Neural progenitor cell (in vitro differentiated cells): ENCODE data around the gene TRANK1. TPM values are rescaled to one million over a fixed set of nuclear protein-coding genes. Genes with fewer than 3 reads are reported as not detected.
A peak's percentile ranks its signal among the peaks of the same experiment; 100 is the strongest.
"Not testable (repeated sequence)": the region's sequence is repeated elsewhere in the genome, so short reads cannot be mapped to it uniquely, and the experiment has no call there.

ENCODE experiments used
- DNase-seq: peaks from one replicate; pipeline ENCODE4 v3.0.0-alpha.2; 2016; ENCODE audit warnings: low spot score
- H2AFZ ChIP-seq: fragments of 200-600 bp; sonication (generic); replicated peaks from 2 replicates; pipeline ENCODE4 v1.6.1; 2016; ENCODE audit warnings: antibody characterized with exemption
- H3F3A ChIP-seq: fragments of 200-600 bp; sonication (generic); 2 replicates; pipeline ENCODE4 v1.6.1; 2016; ENCODE audit warnings: antibody characterized with exemption, low read depth
- H3K27ac ChIP-seq: fragments of 200-600 bp; sonication (generic); 2 replicates; pipeline ENCODE4 v1.5.1; 2016; ENCODE audit warnings: mild to moderate bottlenecking
- H3K27me3 ChIP-seq: fragments of 200-600 bp; sonication (generic); 2 replicates; pipeline ENCODE4 v1.6.1; 2016; ENCODE audit warnings: mild to moderate bottlenecking, moderate library complexity
- H3K36me3 ChIP-seq: fragments of 200-600 bp; sonication (generic); 2 replicates; pipeline ENCODE4 v1.5.1; 2016
- H3K4me1 ChIP-seq: fragments of 200-600 bp; sonication (generic); 2 replicates; pipeline ENCODE4 v1.6.1; 2016; ENCODE audit warnings: mixed run types
- H3K4me2 ChIP-seq: fragments of 200-600 bp; sonication (generic); 2 replicates; pipeline ENCODE4 v1.6.1; 2016
- H3K4me3 ChIP-seq: fragments of 200-600 bp; sonication (generic); 2 replicates; pipeline ENCODE4 v1.5.1; 2016
- H3K79me2 ChIP-seq: fragments of 200-600 bp; sonication (generic); 2 replicates; pipeline ENCODE4 v1.6.1; 2016; ENCODE audit warnings: low read depth
- H3K9ac ChIP-seq: fragments of 200-600 bp; sonication (generic); 2 replicates; pipeline ENCODE4 v1.6.1; 2016
- H3K9me3 ChIP-seq: fragments of 200-600 bp; sonication (generic); 2 replicates; pipeline ENCODE4 v1.5.1; 2016; ENCODE audit warnings: low read depth
- H4K20me1 ChIP-seq: fragments of 200-600 bp; sonication (generic); 2 replicates; pipeline ENCODE4 v1.6.1; 2016; ENCODE audit warnings: low read depth
- H3K27ac Mint-ChIP-seq: 3 replicates; pipeline ENCODE4 v1.8.0; 2021; ENCODE audit warnings: mixed read lengths
- H3K27me3 Mint-ChIP-seq: 2 replicates; pipeline ENCODE4 v1.8.0; 2022; ENCODE audit warnings: low read depth, mild to moderate bottlenecking, inconsistent platforms, moderate library complexity, mixed read lengths; ENCODE audit not compliant: insufficient read depth
- H3K36me3 Mint-ChIP-seq: 3 replicates; pipeline ENCODE4 v1.8.0; 2021; ENCODE audit warnings: mixed read lengths
- H3K4me1 Mint-ChIP-seq: 3 replicates; pipeline ENCODE4 v1.8.0; 2021; ENCODE audit warnings: mixed read lengths
- H3K4me3 Mint-ChIP-seq: 3 replicates; pipeline ENCODE4 v1.8.0; 2021; ENCODE audit warnings: mild to moderate bottlenecking, moderate library complexity, mixed read lengths
- H3K9me3 Mint-ChIP-seq: 3 replicates; pipeline ENCODE4 v1.8.0; 2020; ENCODE audit warnings: mixed read lengths
- EZH2 ChIP-seq: fragments of 200-600 bp; sonication (generic); IDR thresholded peaks from 2 replicates; pipeline ENCODE4 v1.6.1; 2017; ENCODE audit warnings: antibody characterized with exemption, mild to moderate bottlenecking, moderate library complexity
- EZH2phosphoT487 ChIP-seq: fragments of 200-600 bp; sonication (generic); IDR thresholded peaks from 2 replicates; pipeline ENCODE4 v1.6.1; 2017; ENCODE audit warnings: antibody characterized with exemption
- total RNA-seq: library from RNA; depleted of rRNA; stranded (reverse); fragments of >200 nt; gene quantifications from 2 replicates; pipeline ENCODE4 v1.2.3, GENCODE V29; 2015; ENCODE audit warnings: low replicate concordance
- TF ChIP-seq, protein P1 (sequence below): fragments of 200-600 bp; sonication (generic); IDR thresholded peaks from 2 replicates; pipeline ENCODE4 v1.5.1; 2017; ENCODE audit warnings: antibody characterized with exemption, mild to moderate bottlenecking

The TRANK1 gene
- total RNA-seq, 1 donor from 2014 or later: 10.5 TPM

DNA sequence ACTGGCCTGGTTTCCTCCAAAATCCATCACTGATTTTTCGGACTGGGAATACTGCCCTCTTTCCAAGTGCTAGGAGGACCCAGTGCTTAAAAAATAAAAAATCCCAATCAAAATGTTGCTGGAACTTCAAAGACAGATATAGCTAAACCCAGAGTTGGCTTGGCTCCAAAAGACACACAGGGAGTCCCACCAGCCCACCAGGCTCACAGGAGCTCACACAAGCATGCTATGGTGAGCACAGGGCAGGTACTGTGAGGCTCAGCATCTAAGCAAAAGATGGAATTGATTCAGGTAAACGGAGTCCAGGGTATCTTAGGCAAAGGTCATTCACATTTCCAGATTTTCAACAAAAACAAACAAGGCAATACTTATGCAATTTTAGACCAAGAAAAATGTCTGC lies 3.7 kb downstream of the TRANK1 start:
- no peaks in the 10 kb centered on the region for H3K9me3 ChIP-seq
- H3K9ac ChIP-seq: no peak overlapping the region
- H3K36me3 ChIP-seq: no peaks in the 10 kb centered on the region
- H3K4me1 Mint-ChIP-seq: peaks cover 3% of the 10 kb centered on the region
- peaks cover 34% of the 10 kb centered on the region for H3K27me3 ChIP-seq
- no peak overlapping the region for H2AFZ ChIP-seq
- no peaks in the 10 kb centered on the region for H4K20me1 ChIP-seq
- H3K4me2 ChIP-seq: no peak overlapping the region
- DNase-seq: no peak
- no peak overlapping the region for H3K4me3 Mint-ChIP-seq
- peaks cover 12% of the 10 kb centered on the region for H3F3A ChIP-seq
- TF ChIP-seq, protein P1, sequence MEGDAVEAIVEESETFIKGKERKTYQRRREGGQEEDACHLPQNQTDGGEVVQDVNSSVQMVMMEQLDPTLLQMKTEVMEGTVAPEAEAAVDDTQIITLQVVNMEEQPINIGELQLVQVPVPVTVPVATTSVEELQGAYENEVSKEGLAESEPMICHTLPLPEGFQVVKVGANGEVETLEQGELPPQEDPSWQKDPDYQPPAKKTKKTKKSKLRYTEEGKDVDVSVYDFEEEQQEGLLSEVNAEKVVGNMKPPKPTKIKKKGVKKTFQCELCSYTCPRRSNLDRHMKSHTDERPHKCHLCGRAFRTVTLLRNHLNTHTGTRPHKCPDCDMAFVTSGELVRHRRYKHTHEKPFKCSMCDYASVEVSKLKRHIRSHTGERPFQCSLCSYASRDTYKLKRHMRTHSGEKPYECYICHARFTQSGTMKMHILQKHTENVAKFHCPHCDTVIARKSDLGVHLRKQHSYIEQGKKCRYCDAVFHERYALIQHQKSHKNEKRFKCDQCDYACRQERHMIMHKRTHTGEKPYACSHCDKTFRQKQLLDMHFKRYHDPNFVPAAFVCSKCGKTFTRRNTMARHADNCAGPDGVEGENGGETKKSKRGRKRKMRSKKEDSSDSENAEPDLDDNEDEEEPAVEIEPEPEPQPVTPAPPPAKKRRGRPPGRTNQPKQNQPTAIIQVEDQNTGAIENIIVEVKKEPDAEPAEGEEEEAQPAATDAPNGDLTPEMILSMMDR: no peak
- TF ChIP-seq EZH2: no peak
- no peak for TF ChIP-seq EZH2phosphoT487
- H3K79me2 ChIP-seq: no peaks in the 10 kb centered on the region
- H3K27ac ChIP-seq: no peak overlapping the region
- H3K36me3 Mint-ChIP-seq: peaks cover 5% of the 10 kb centered on the region
- H3K27me3 Mint-ChIP-seq: peaks cover 22% of the 10 kb centered on the region
- no peak overlapping the region for H3K27ac Mint-ChIP-seq
- H3K9me3 Mint-ChIP-seq: peaks cover 15% of the 10 kb centered on the region
- peaks cover 10% of the 10 kb centered on the region for H3K4me1 ChIP-seq
- H3K4me3 ChIP-seq: no peak overlapping the region

DNA sequence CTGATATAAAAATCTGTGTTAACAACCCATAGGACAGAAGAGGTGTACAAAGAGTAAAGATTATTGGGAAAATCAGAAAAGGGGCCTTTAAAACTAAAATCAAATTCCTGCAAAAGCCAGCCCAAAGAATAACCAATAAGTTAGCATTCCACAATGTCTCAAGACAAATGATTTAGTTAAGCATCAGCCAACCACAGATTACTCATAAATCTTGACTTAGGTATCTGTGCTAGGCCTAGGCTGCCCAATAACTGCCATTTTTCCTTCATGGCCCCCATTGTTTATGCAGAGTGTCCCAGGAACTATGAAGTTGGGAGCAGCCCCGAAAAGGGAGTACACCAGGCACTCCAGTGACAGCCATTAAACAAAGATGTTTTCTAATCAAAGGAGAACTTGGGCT lies 7.4 kb downstream of the TRANK1 start:
- Mint-ChIP-seq H3K27ac (no peak overlapping the region), H3K36me3 (no peaks in the 10 kb centered on the region), H3K9me3 (no peaks in the 10 kb centered on the region), H3K27me3 (peaks cover 8% of the 10 kb centered on the region), H3K4me3 (no peak overlapping the region), H3K4me1 (peaks cover 11% of the 10 kb centered on the region)
- TF ChIP-seq, protein P1: no peak
- TF ChIP-seq EZH2 (no peak), EZH2phosphoT487 (no peak)
- Histone ChIP-seq H3K36me3 (no peaks in the 10 kb centered on the region), H3K4me3 (no peak overlapping the region), H3K27me3 (no peaks in the 10 kb centered on the region), H3K79me2 (no peaks in the 10 kb centered on the region), H3K9ac (no peak overlapping the region), H4K20me1 (no peaks in the 10 kb centered on the region), H3K4me1 (peaks cover 14% of the 10 kb centered on the region), H3F3A (no peaks in the 10 kb centered on the region), H2AFZ (no peak overlapping the region), H3K27ac (no peak overlapping the region), H3K9me3 (no peaks in the 10 kb centered on the region), H3K4me2 (no peak overlapping the region)
- DNase-seq: no peak

DNA sequence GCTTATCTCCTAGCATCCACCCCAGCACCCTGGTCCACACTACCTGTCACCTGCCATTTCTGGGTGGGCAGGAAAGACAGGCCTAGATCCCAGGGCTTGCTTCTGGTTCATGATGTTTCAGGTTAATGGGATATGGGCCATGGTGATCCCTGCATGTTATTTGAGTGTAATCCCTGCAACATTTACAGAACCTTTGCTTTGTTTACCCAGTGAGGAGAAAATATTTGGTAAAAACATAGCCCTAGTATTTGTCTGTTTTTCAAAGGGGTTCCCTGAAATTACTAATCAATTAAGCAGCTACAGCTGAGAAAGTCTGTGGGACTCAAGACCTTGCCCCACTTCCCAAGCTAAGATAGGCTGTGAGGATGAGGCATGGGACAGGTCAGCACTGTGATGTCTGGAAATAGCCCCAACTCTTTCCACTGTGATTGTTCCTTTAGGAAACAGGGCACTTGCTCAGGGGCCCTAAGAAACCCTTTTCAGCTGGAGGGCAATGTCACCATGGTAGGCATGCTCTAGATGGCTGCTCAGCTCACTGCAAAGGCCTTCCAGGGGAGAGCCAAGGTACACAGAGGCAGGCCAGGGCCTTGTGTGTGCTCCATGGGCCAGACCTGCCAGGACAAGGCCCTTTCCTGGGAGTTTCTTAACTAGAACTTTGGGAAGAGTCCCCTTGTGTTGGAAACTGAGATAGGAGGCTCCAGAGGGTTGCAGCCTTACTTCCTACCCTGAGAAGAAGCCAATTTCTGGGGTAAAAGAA lies 11.1 kb downstream of the TRANK1 start:
- H3K4me3 Mint-ChIP-seq: no peak overlapping the region
- H3K9me3 Mint-ChIP-seq: no peaks in the 10 kb centered on the region
- H3K36me3 ChIP-seq: no peaks in the 10 kb centered on the region
- H3K4me3 ChIP-seq: no peak overlapping the region
- no peaks in the 10 kb centered on the region for H4K20me1 ChIP-seq
- H3K79me2 ChIP-seq: no peaks in the 10 kb centered on the region
- H3K4me2 ChIP-seq: peak overlapping the region; percentile 6
- H3K27ac Mint-ChIP-seq: peak overlapping the region; percentile 84
- no peaks in the 10 kb centered on the region for H3F3A ChIP-seq
- H3K27me3 Mint-ChIP-seq: peaks cover 6% of the 10 kb centered on the region
- H3K4me1 Mint-ChIP-seq: peaks cover 13% of the 10 kb centered on the region
- H3K9me3 ChIP-seq: no peaks in the 10 kb centered on the region
- H3K36me3 Mint-ChIP-seq: no peaks in the 10 kb centered on the region
- no peak overlapping the region for H3K9ac ChIP-seq
- peaks cover 19% of the 10 kb centered on the region for H3K4me1 ChIP-seq
- no peaks in the 10 kb centered on the region for H3K27me3 ChIP-seq
- DNase-seq: no peak
- TF ChIP-seq EZH2: no peak
- TF ChIP-seq EZH2phosphoT487: no peak
- TF ChIP-seq, protein P1: no peak
- H2AFZ ChIP-seq: peak overlapping the region; percentile 59
- H3K27ac ChIP-seq: peak overlapping the region; percentile 63

DNA sequence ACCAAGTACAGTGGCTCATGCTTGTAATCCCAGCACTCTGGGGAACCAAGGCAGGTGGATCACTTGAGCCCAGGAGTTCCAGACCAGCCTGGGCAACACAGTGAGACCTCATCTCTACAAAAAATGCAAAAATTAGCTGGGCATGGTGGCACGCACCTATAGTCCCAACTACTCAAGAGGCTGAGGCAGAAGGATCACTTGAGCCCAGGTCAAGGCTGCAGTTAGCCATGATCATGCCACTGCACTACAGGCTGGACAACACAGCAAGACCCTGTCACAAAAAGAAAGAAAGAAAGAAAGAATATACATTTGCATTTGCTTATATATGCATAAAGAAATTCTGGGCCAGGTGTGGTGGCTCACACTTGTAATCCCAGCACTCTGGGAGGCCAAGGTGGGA lies 13.4 kb downstream of the TRANK1 start:
- H3K4me3 Mint-ChIP-seq, H3K79me2 ChIP-seq, H3K4me2 ChIP-seq, H4K20me1 ChIP-seq, H3K4me3 ChIP-seq, H3K9me3 ChIP-seq, H3F3A ChIP-seq, H3K9me3 Mint-ChIP-seq, H2AFZ ChIP-seq, H3K36me3 ChIP-seq, DNase-seq, H3K36me3 Mint-ChIP-seq, H3K27me3 Mint-ChIP-seq, H3K9ac ChIP-seq, H3K27ac ChIP-seq, H3K27me3 ChIP-seq: not testable (repeated sequence)
- peaks cover 17% of the 10 kb centered on the region for H3K4me1 Mint-ChIP-seq
- H3K27ac Mint-ChIP-seq: peak overlapping the region; percentile 84
- peaks cover 19% of the 10 kb centered on the region for H3K4me1 ChIP-seq
